ENCODE data around the gene COL18A1.
A peak's percentile ranks its signal among the peaks of the same experiment; 100 is the strongest.
"Not testable (repeated sequence)": the region's sequence is repeated elsewhere in the genome, so short reads cannot be mapped to it uniquely, and the experiment has no call there.

The COL18A1 gene

DNA sequence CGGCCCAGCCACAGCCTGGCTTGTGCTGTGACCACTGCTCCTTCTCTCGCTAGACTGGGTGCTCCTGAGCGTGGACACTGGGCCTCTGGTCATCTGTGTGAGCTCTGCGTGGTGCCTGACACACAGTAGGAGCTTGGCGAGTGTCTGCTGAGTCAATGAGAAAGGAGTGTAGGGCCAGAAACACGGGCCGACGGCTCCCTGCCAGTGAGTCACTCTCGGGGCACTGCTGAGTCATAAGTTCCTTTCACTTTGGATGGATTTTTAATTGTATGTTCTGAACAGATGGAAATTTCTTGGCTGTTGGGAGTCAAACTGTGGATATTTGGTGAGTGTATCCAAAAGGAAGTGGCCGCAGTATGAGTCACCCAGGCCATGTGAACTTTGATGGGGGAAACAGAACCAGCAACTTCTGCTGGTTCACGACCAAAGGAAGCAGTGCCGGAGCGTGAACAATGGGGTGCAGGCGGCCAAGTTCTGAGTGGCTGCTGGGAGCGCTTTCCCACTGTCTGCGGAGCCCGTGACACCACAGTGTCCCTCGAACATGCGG lies 41.0 kb upstream of the COL18A1 start:
- no peaks in the 10 kb centered on the region for H3K9me3 Mint-ChIP-seq
- ATAC-seq (replicated peaks) = peak; percentile 56 to 66
- DNase-seq = no peak
- H3K4me3 Mint-ChIP-seq = no peak overlapping the region
- H3K36me3 Mint-ChIP-seq = no peaks in the 10 kb centered on the region
- H3K27ac Mint-ChIP-seq = no peak overlapping the region
- peaks cover 8 to 11% of the 10 kb centered on the region in 2 donors for H3K27me3 Mint-ChIP-seq
- H3K4me1 Mint-ChIP-seq = peaks cover 6 to 8% of the 10 kb centered on the region in 2 donors

DNA sequence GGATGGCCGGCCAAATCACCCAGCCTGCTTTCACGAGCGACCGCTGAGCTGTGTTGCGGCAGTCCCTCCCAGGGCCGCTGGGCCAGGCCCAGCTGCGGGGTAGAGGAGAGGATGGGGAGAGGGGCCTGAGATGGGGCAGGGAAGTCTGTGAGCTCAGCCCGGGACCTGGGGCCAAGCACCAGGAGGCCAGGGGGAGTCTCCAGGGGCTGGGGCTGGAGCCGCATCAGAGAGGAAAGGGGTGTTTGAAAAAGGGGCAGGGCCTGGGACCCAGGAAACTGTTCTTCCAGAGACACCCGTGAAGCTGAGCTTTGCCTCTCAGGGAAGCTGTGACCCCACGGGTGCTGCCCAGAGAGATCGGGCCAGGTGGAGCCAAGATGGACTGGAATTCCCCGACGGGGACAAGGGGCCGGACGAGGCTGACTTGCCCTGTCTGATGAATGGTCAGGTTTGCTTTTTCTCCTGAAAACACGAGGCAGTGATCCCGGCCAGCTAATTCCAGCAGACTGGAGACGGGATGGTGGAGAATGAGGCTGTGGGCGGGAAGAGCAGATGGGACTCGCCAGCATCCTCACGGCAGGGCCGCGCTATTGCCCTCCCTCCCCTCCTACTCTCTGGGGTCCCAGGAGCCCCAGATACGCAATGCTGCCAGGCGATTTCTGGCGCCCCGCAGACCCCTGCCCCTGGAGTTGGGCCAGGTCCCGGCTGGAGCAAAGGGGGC lies 40.3 kb upstream of the COL18A1 start:
- Mint-ChIP-seq H3K36me3 (no peaks in the 10 kb centered on the region), H3K27ac (no peak overlapping the region), H3K27me3 (peaks cover 8 to 11% of the 10 kb centered on the region in 2 donors), H3K4me3 (no peak overlapping the region), H3K4me1 (peaks cover 6 to 8% of the 10 kb centered on the region in 2 donors), H3K9me3 (no peaks in the 10 kb centered on the region)
- no peak for DNase-seq
- ATAC-seq (replicated peaks) = peak in 1 of 2 donors; percentile 8

DNA sequence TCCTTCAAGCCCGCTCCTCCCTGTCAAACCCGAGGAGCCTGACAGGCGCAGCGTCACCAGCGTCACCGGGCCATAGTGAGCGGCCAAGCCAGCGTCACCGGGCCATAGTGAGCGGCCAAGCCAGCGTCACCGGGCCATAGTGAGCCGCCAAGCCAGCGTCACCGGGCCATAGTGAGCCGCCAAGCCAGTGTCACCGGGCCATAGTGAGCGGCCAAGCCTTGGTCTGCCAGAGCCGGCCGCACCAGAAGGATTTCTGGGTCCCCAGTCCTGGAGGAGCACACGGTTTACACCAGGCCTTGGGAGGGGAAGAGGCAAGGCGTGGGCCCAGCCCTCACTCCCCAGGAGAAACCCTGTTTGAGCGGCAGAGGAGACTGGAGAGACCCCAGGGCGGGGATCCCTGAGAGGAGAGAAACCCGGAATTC lies 39.8 kb upstream of the COL18A1 start:
- no peak overlapping the region for H3K27ac Mint-ChIP-seq
- H3K9me3 Mint-ChIP-seq = no peaks in the 10 kb centered on the region
- no peak overlapping the region for H3K4me3 Mint-ChIP-seq
- H3K36me3 Mint-ChIP-seq = no peaks in the 10 kb centered on the region
- no peak for ATAC-seq (replicated peaks)
- peaks cover 10 to 11% of the 10 kb centered on the region in 2 donors for H3K27me3 Mint-ChIP-seq
- peaks cover 6 to 8% of the 10 kb centered on the region in 2 donors for H3K4me1 Mint-ChIP-seq
- no peak for DNase-seq

DNA sequence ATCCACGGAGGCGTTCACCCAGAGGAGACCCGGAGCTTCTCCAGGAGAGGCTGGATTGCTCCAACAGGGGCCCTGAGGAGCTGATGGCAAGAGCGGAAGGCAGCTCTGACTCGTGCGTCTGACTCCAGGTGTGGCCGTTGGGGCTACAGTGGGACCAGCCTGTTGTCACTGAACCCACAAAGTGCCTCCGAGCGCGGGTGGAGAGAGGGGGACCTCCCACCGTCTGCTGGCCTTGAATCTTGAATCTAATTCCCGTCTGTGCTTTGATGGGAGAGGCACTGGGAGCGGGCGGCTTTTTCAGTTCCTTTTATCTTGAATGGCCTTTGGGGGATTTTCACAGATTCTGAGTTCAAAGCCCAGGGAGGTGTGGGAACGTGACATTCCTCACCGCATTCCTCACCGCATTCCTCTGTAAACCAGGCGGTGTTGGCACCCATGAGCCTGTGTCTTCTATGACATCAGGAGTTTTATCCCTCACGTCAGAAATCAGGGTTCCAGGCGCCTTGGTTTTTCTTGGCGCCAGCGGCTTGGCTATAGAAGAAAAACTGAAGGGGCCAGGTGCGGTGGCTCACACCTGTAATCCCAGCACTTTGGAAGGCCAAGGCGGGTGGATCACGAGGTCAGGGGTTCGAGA lies 39.2 kb upstream of the COL18A1 start:
- peaks cover 15 to 16% of the 10 kb centered on the region in 2 donors for H3K27me3 Mint-ChIP-seq
- H3K36me3 Mint-ChIP-seq = no peaks in the 10 kb centered on the region
- no peak overlapping the region for H3K27ac Mint-ChIP-seq
- H3K4me3 Mint-ChIP-seq = no peak overlapping the region
- peaks cover 6 to 8% of the 10 kb centered on the region in 2 donors for H3K4me1 Mint-ChIP-seq
- ATAC-seq (replicated peaks) = no peak
- no peaks in the 10 kb centered on the region for H3K9me3 Mint-ChIP-seq
- DNase-seq = no peak

DNA sequence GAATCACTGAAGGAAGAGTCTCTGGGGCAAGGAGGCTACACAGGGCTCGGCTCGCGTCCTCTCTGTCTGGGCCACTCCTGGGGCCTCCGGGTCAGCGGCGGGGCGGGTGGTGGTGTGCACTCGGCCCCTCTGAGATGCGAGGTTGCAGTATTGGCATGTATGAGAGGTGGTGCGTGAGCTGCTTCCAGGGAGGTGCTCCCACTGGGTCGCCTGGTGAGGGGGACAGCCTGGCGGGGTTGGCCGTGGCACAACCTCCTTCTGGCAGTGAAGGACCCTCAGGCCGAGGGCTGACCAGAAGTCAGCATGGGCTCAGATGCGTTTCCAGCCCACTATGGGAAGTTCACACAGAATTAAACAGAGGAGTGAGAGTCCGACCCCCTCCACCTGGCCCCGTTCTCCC lies 38.5 kb upstream of the COL18A1 start:
- Mint-ChIP-seq H3K9me3 (no peaks in the 10 kb centered on the region), H3K27me3 (peaks cover 19 to 22% of the 10 kb centered on the region in 2 donors), H3K4me1 (peaks cover 6 to 8% of the 10 kb centered on the region in 2 donors), H3K4me3 (peak overlapping the region in 1 of 2 donors; percentile 25), H3K36me3 (no peaks in the 10 kb centered on the region), H3K27ac (no peak overlapping the region)
- ATAC-seq (replicated peaks) (no peak), DNase-seq (no peak)

DNA sequence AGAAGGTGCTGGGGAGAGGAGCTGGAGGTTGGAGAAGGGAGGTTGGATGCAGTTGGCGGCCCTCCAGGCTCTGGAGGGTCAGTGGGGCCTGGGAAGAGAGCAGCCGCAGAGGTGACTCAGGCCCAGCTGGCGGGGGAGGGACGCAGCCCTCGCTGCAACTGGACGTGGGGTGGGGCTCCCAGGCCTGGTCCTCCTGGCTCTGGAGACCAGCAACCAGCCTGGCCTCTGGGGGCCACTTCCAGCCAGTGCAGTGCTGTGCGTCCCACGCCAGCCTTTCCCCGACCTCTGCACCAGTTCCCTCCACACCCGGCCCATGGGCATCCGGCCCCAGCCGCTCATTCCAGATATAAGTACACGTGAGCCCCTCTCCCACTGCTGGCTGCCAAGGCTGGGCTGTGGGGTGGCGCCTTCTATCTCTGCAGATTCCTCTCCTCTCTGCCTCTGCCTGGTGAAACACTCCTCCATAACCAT lies 38.0 kb upstream of the COL18A1 start:
- Mint-ChIP-seq H3K4me3 (no peak overlapping the region), H3K4me1 (peaks cover 6 to 8% of the 10 kb centered on the region in 2 donors), H3K9me3 (no peaks in the 10 kb centered on the region), H3K27ac (no peak overlapping the region), H3K27me3 (peaks cover 19 to 25% of the 10 kb centered on the region in 2 donors), H3K36me3 (no peaks in the 10 kb centered on the region)
- DNase-seq (no peak), ATAC-seq (replicated peaks) (no peak)

DNA sequence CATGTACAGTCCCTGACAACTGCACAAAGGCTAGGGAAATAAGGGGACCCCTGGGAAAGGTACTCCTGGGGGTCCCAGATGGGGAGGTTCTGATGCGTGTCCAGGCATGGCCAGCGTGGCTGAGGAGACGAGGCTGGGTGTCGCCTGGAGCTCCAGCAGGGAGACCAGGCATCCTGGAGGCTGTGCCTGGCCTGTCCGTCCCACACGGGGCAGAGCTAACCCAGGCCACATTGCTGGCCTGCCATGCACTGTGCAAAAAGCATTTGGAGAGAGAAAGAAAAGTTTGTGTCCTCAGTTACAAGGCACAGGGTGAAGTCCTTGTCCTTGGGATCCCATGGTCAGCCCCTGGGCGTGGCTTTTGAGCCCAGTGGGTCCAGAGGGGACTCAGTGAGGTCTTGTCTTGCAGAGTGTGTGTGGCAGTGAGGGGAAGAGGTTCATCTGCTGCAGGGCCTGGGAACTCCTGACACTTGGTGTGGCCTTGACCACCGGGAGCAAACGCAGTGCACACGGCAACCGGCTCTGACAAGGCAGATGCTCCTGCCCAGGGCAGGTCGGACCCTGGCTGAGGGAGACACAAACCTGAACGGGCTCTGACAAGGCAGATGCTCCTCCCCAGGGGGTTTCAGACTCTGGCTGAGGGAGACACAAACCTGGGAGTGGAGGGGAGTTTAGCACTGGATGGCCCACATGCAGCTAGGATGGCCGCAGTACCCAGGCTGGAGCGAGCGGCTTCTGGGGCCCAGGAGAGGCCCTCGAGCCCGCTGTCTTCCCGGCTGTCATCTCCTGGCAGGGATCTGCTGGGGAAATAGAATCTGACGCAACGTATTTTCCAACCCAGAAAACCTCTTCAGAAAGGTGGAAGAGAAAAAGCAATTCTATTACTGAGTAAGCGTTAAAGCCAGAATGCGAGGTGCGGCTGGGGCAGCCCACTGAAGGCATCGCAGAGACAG lies 37.3 kb upstream of the COL18A1 start:
- H3K9me3 Mint-ChIP-seq = no peaks in the 10 kb centered on the region
- H3K4me3 Mint-ChIP-seq = no peak overlapping the region
- no peak for ATAC-seq (replicated peaks)
- H3K36me3 Mint-ChIP-seq = no peaks in the 10 kb centered on the region
- H3K4me1 Mint-ChIP-seq = peaks cover 6 to 8% of the 10 kb centered on the region in 2 donors
- H3K27ac Mint-ChIP-seq = no peak overlapping the region
- peaks cover 19 to 28% of the 10 kb centered on the region in 2 donors for H3K27me3 Mint-ChIP-seq
- DNase-seq = no peak

DNA sequence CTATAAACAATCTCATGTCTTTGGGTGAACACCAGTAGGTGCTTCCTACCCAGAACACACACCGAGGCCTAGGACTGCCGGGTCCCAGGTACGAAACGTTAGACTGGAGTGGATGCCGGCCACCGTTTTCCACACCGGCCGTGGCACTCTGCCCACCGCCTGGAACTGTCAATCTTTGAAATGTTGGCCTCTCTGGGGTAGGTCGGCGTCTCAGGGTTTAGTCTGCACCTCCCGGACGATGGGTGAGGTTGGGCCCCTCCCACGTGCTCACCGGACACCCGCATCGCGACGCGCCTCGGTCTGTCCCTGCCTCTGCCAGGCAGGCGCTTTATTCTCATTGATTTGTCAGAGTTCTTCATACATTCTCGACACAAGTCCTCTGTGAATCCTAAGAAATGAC lies 35.9 kb upstream of the COL18A1 start:
- not testable (repeated sequence) for DNase-seq; ATAC-seq (replicated peaks); H3K27ac Mint-ChIP-seq; H3K4me3 Mint-ChIP-seq; H3K4me1 Mint-ChIP-seq; H3K36me3 Mint-ChIP-seq; H3K9me3 Mint-ChIP-seq
- H3K27me3 Mint-ChIP-seq = peaks cover 15 to 24% of the 10 kb centered on the region in 2 donors

DNA sequence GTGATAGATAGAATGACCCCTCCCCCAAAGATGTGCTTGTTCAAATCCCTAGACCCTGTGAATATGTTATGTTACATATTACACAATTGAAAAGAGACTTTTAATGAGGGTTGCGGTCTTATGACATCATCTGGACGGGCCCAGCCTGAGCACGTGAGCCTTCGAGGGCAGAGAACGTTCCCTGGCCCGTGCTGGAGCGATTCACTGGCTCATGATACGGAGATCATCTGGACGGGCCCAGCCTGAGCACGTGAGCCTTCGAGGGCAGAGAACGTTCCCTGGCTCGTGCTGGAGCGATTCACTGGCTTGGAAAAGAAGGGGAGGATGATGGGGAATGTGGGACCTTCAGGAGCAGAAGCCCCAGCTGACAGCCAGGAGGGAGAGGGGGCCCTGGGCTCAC lies 34.4 kb upstream of the COL18A1 start:
- Mint-ChIP-seq H3K4me3 (no peak overlapping the region), H3K4me1 (no peaks in the 10 kb centered on the region), H3K27me3 (peaks cover 19 to 27% of the 10 kb centered on the region in 2 donors), H3K9me3 (no peaks in the 10 kb centered on the region), H3K36me3 (no peaks in the 10 kb centered on the region), H3K27ac (no peak overlapping the region)
- no peak for ATAC-seq (replicated peaks)
- no peak for DNase-seq

DNA sequence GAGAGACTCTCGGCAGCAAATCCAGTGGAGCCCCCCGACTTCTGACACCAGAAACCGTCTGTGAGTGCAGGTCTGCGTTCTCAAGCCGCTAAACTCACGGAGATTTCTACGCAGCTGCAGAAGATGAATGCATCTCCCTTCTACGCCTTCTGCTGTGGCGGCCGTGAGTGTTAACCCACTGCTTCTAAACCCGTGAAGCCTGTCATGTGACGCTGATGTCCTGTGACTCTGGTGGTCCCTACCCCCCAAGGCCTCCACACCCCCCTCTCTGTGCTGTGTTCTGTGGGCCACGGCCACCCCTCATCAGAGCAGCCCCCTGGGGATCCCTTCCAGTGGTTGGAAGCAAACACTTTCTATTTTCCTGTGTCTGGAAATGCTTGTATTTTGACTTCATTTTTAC lies 33.9 kb upstream of the COL18A1 start:
- no peak overlapping the region for H3K4me3 Mint-ChIP-seq
- ATAC-seq (replicated peaks) (no peak), DNase-seq (no peak)
- no peaks in the 10 kb centered on the region for H3K36me3 Mint-ChIP-seq
- no peaks in the 10 kb centered on the region for H3K9me3 Mint-ChIP-seq
- no peaks in the 10 kb centered on the region for H3K4me1 Mint-ChIP-seq
- no peak overlapping the region for H3K27ac Mint-ChIP-seq
- H3K27me3 Mint-ChIP-seq = peaks cover 19 to 27% of the 10 kb centered on the region in 2 donors

DNA sequence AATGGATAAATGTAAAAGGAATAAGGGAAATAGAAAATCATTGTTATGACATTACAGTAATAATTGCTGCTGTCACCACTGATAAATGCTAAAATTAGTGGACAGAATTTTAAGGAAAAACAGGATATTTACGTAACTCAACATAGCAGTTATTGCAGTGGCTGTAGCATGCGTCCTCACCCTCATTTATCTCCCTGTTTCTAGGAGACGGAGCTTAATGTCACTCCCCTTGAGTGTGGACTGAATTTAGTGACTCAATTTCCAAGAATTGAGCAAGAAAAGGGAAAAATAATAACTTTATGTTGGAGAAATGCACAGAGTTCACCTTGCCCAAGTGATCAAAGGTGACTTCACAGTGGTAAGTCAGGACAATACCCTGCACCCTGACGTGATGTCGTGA lies 33.3 kb upstream of the COL18A1 start:
- no peak overlapping the region for H3K27ac Mint-ChIP-seq
- H3K36me3 Mint-ChIP-seq = no peaks in the 10 kb centered on the region
- no peaks in the 10 kb centered on the region for H3K4me1 Mint-ChIP-seq
- DNase-seq (no peak), ATAC-seq (replicated peaks) (no peak)
- H3K27me3 Mint-ChIP-seq = peaks cover 15 to 27% of the 10 kb centered on the region in 2 donors
- no peak overlapping the region for H3K4me3 Mint-ChIP-seq
- no peaks in the 10 kb centered on the region for H3K9me3 Mint-ChIP-seq

DNA sequence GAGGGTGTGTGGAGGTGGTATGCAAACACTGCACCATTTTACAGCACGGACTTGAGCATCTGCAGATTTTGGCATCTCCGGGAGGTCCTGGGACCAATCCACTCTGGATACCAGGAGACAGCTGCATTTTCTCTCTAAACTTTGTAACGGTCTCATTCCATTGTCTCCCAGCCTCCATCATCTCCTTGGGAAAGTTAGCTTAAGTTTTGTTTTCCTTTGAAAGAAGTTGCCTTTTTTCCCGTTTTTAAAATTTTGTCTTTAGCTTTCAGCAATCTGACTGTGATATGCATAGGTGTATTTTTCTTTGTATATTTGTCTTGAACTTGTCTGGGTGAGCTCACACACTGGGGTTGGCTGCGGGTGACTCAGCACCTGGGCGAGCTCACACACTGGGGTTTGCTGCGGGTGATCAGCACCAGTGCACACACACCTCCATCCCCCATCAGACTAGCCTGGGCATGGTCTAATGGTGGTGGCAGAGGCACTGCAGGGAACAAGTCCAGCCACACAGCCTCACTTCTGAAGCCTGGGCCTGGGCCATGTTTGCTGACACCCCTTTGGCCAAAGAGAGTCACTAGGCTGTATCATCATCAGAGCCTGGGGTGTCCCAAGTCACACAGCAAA lies 32.1 kb upstream of the COL18A1 start:
- Mint-ChIP-seq H3K4me3 (no peak overlapping the region), H3K27ac (no peak overlapping the region), H3K9me3 (no peaks in the 10 kb centered on the region), H3K27me3 (peaks cover 22 to 31% of the 10 kb centered on the region in 2 donors), H3K4me1 (no peaks in the 10 kb centered on the region), H3K36me3 (no peaks in the 10 kb centered on the region)
- ATAC-seq (replicated peaks) (no peak), DNase-seq (no peak)

DNA sequence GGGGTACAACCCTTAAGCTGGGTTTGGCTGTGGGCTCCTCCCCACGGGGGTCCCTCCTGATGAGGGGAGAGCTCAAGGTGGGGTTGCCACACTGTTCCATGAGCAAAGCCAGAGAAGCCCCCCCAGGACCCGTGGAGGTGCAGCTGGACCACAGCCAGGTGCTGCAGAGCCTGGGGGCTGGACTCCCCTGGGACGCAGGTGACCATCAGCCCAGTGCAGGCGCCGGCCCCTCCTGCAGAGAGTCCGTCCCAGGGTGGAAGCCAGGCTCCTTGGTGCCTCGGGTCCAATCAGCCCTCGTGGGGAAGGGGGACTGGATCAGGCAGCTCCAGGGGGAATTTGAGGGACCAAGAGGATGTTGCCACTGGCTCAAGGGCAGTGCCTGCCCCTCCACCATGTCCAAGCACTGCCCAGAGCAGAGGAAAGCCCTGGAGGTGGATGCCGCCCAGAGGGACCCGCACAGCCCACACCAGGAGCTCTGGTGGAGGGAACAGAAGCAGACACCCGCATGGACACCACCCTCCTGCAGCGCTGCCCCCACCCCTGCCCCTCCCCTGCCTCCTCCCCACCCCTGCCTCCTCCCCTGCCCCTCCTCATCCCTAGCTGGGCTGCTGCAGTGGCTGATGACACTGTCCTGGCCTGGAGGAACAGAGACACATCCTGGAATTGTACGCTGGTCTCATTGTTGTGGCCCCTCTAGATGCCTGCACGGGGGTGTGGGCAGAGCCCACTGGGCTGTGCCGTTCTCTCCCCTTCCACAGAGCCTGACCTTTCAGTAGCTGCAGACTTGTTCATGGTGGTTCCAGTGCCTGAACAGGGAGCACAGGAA lies 30.8 kb upstream of the COL18A1 start:
- no peak for ATAC-seq (replicated peaks)
- H3K27ac Mint-ChIP-seq = no peak overlapping the region
- DNase-seq = no peak

More for the DNA sequence above, 30.8 kb upstream of the COL18A1 start:
- Mint-ChIP-seq H3K27me3 (peaks cover 24 to 44% of the 10 kb centered on the region in 2 donors), H3K36me3 (no peaks in the 10 kb centered on the region), H3K9me3 (no peaks in the 10 kb centered on the region), H3K4me1 (no peaks in the 10 kb centered on the region), H3K4me3 (no peak overlapping the region)

Measured in stimulated activated naive B cell treated with anti-CD40 and anti-IgM and Interleukin-4, amounts not matched to agents 10 μg/mL and 1 μg/mL and 100 μg/mL, for 72 hours (primary cell).